ENCODE results near the gene SLC43A1.
A peak's percentile ranks its signal among the peaks of the same experiment; 100 is the strongest.
"Not testable (repeated sequence)": the region's sequence is repeated elsewhere in the genome, so short reads cannot be mapped to it uniquely, and the experiment has no call there.

Gene SLC43A1

GRCh38 chr11:57536947-57537619, 21.6 kb upstream of the SLC43A1 start, which contains the start of gene SMTNL1:
TSS of gene SMTNL1 (plus strand) at chr11:57537595. CDS start at chr11:57542643, 5,048 bp downstream.
- TF ChIP-seq CTCF (IDR thresholded peaks at IDR 0.05; ENCODE audit: low read depth, low read length, missing control alignments), result no peak
- no peak for DNase-seq
- Histone ChIP-seq H3K27ac (no peak within 1 kb of the TSS), H3K36me3 (replicated peaks) (no peaks in the 10 kb centered on the region), H3K4me3 (ENCODE audit: low read depth, low read length) (no peak within 1 kb of the TSS), H3K27me3 (replicated peaks) (no peaks in the 10 kb centered on the region)
- in situ Hi-C loops (cut with HindIII; ENCODE audit: low pct_ligation_motif_present, low sequenced_read_pairs), result no loop called here

GRCh38 chr11:57534449-57534848, 18.9 kb upstream of the SLC43A1 start:
- in situ Hi-C loops (cut with HindIII; ENCODE audit: low pct_ligation_motif_present, low sequenced_read_pairs); H3K27ac ChIP-seq; H3K4me3 ChIP-seq (ENCODE audit: low read depth, low read length); DNase-seq; H3K27me3 ChIP-seq (replicated peaks); H3K36me3 ChIP-seq (replicated peaks): not testable (repeated sequence)

- peak; percentile 95 for DNase-seq
- peaks cover 4% of the 10 kb centered on the region for H3K36me3 ChIP-seq (replicated peaks)
- peak within 1 kb of the TSS; percentile 19 for H3K27ac ChIP-seq
- peak within 1 kb of the TSS; percentile 94 for H3K4me3 ChIP-seq (ENCODE audit: low read depth, low read length)
- TF ChIP-seq CTCF (IDR thresholded peaks at IDR 0.05; ENCODE audit: low read depth, low read length, missing control alignments), result no peak
- in situ Hi-C loops (cut with HindIII; ENCODE audit: low pct_ligation_motif_present, low sequenced_read_pairs), result no loop called here
- no peaks in the 10 kb centered on the region for H3K27me3 ChIP-seq (replicated peaks)
Measured at GRCh38 chr11:57530596-57531507, 15.3 kb upstream of the SLC43A1 start, which contains the start of gene TIMM10. TSS of gene TIMM10 (minus strand) at chr11:57530754. CDS start at chr11:57530189, 565 bp downstream.

- Histone ChIP-seq H3K4me3 (ENCODE audit: low read depth, low read length) (peak overlapping the region; percentile 94), H3K27me3 (replicated peaks) (no peaks in the 10 kb centered on the region), H3K27ac (peak overlapping the region; percentile 19), H3K36me3 (replicated peaks) (peaks cover 4% of the 10 kb centered on the region)
- in situ Hi-C loops (cut with HindIII; ENCODE audit: low pct_ligation_motif_present, low sequenced_read_pairs), result no loop called here
- TF ChIP-seq CTCF (IDR thresholded peaks at IDR 0.05; ENCODE audit: low read depth, low read length, missing control alignments), result no peak
- DNase-seq, result no peak
Measured at GRCh38 chr11:57530215-57530595, 14.7 kb upstream of the SLC43A1 start.

- H3K27me3 ChIP-seq (replicated peaks), result no peaks in the 10 kb centered on the region
- no peak for DNase-seq
- in situ Hi-C loops (cut with HindIII; ENCODE audit: low pct_ligation_motif_present, low sequenced_read_pairs), result no loop called here
- H3K4me3 ChIP-seq (ENCODE audit: low read depth, low read length), result no peak overlapping the region
- TF ChIP-seq CTCF (IDR thresholded peaks at IDR 0.05; ENCODE audit: low read depth, low read length, missing control alignments), result no peak
- no peak overlapping the region for H3K27ac ChIP-seq
- peaks cover 4% of the 10 kb centered on the region for H3K36me3 ChIP-seq (replicated peaks)
Measured at GRCh38 chr11:57529012-57529411, 13.5 kb upstream of the SLC43A1 start.

GRCh38 chr11:57527056-57527631, 11.6 kb upstream of the SLC43A1 start:
- TF ChIP-seq CTCF (IDR thresholded peaks at IDR 0.05; ENCODE audit: low read depth, low read length, missing control alignments), result peak; percentile 91
- Histone ChIP-seq H3K4me3 (ENCODE audit: low read depth, low read length) (no peak overlapping the region), H3K36me3 (replicated peaks) (peaks cover 4% of the 10 kb centered on the region), H3K27me3 (replicated peaks) (no peaks in the 10 kb centered on the region), H3K27ac (no peak overlapping the region)
- in situ Hi-C loops (cut with HindIII; ENCODE audit: low pct_ligation_motif_present, low sequenced_read_pairs), result no loop called here
- DNase-seq, result peak; percentile 63
